Measurements from ENCODE around the gene SLAMF8.
A peak's percentile ranks its signal among the peaks of the same experiment; 100 is the strongest.

The SLAMF8 gene

GRCh38 chr1:159821171-159821867 is 5.4 kb upstream of the SLAMF8 start:
- DNase-seq, result peak; percentile 17

GRCh38 chr1:159823406-159823805 is 3.3 kb upstream of the SLAMF8 start:
- DNase-seq, result no peak

GRCh38 chr1:159825564-159825963 is 1.1 kb upstream of the SLAMF8 start:
- no peak for DNase-seq

- DNase-seq, result no peak
Observed at GRCh38 chr1:159827102-159827490, 423 bp downstream of the SLAMF8 start.

- DNase-seq, result no peak
Observed at GRCh38 chr1:159827549-159827948, 876 bp downstream of the SLAMF8 start.

GRCh38 chr1:159828176-159828575 is 1.5 kb downstream of the SLAMF8 start:
- DNase-seq, result no peak

- no peak for DNase-seq
Observed at GRCh38 chr1:159828581-159829272, 2.1 kb downstream of the SLAMF8 start.

GRCh38 chr1:159829273-159829634 is 2.6 kb downstream of the SLAMF8 start:
- no peak for DNase-seq

GRCh38 chr1:159829822-159830465 is 3.3 kb downstream of the SLAMF8 start:
- DNase-seq, result no peak

GRCh38 chr1:159830722-159831121 is 4.0 kb downstream of the SLAMF8 start:
- no peak for DNase-seq

- no peak for DNase-seq
Observed at GRCh38 chr1:159831412-159832141, 4.9 kb downstream of the SLAMF8 start.

GRCh38 chr1:159832309-159832708 is 5.6 kb downstream of the SLAMF8 start:
- DNase-seq, result no peak

- no peak for DNase-seq
Observed at GRCh38 chr1:159835356-159835755, 8.7 kb downstream of the SLAMF8 start.

GRCh38 chr1:159835862-159836525 is 9.3 kb downstream of the SLAMF8 start:
- DNase-seq, result no peak

GRCh38 chr1:159838715-159839114 is 12.0 kb downstream of the SLAMF8 start:
- no peak for DNase-seq

GRCh38 chr1:159839116-159839849 is 12.6 kb downstream of the SLAMF8 start:
- no peak for DNase-seq

- no peak for DNase-seq
Observed at GRCh38 chr1:159841749-159842148, 15.1 kb downstream of the SLAMF8 start.

GRCh38 chr1:159843459-159843858 is 16.8 kb downstream of the SLAMF8 start:
- DNase-seq, result no peak

GRCh38 chr1:159845751-159846629 is 19.3 kb downstream of the SLAMF8 start:
- no peak for DNase-seq

- DNase-seq, result no peak
Observed at GRCh38 chr1:159847231-159847630, 20.6 kb downstream of the SLAMF8 start.

- DNase-seq, result no peak
Observed at GRCh38 chr1:159848326-159848725, 21.7 kb downstream of the SLAMF8 start.

All from T-helper 9 cell (primary cell).